ENCODE results near the gene CCZ1B.
"Not testable (repeated sequence)": the region's sequence is repeated elsewhere in the genome, so short reads cannot be mapped to it uniquely, and the experiment has no call there.

- TF ChIP-seq, protein P1, sequence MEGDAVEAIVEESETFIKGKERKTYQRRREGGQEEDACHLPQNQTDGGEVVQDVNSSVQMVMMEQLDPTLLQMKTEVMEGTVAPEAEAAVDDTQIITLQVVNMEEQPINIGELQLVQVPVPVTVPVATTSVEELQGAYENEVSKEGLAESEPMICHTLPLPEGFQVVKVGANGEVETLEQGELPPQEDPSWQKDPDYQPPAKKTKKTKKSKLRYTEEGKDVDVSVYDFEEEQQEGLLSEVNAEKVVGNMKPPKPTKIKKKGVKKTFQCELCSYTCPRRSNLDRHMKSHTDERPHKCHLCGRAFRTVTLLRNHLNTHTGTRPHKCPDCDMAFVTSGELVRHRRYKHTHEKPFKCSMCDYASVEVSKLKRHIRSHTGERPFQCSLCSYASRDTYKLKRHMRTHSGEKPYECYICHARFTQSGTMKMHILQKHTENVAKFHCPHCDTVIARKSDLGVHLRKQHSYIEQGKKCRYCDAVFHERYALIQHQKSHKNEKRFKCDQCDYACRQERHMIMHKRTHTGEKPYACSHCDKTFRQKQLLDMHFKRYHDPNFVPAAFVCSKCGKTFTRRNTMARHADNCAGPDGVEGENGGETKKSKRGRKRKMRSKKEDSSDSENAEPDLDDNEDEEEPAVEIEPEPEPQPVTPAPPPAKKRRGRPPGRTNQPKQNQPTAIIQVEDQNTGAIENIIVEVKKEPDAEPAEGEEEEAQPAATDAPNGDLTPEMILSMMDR (IDR thresholded peaks at IDR 0.05; ENCODE audit: insufficient read depth, low read length, poor library complexity, severe bottlenecking) = not testable (repeated sequence)
- TF ChIP-seq EZH2phosphoT487 (conservative IDR thresholded peaks at IDR 0.05; ENCODE audit: low read length) = not testable (repeated sequence)
Measured at GRCh38 chr7:6825236-6826125, 594 bp downstream of the CCZ1B start.

Measured in SU-DHL-6 (cell line).